Stimulated activated naive CD8-positive, alpha-beta T cell treated with anti-CD3 and anti-CD28 coated beads, Interleukin-15, Interleukin-2, amounts not matched to agents 100 ng/mL and 50 ng/mL, for 24 hours (primary cell): Measurements from ENCODE around the gene AICDA.
"Not testable (repeated sequence)": the region's sequence is repeated elsewhere in the genome, so short reads cannot be mapped to it uniquely, and the experiment has no call there.

Experiments used
- H3K27ac Mint-ChIP-seq: one replicate; pipeline ENCODE4 v1.8.0; 2021; ENCODE audit warnings: mild to moderate bottlenecking, mixed read lengths
- H3K27me3 Mint-ChIP-seq: one replicate; pipeline ENCODE4 v1.8.0; 2021; ENCODE audit warnings: mixed read lengths
- H3K36me3 Mint-ChIP-seq: one replicate; pipeline ENCODE4 v1.8.0; 2021; ENCODE audit warnings: low read depth, mixed read lengths
- H3K4me1 Mint-ChIP-seq: one replicate; pipeline ENCODE4 v1.8.0; 2021; ENCODE audit warnings: low read depth, mixed read lengths
- H3K4me3 Mint-ChIP-seq: one replicate; pipeline ENCODE4 v1.8.0; 2021; ENCODE audit warnings: mild to moderate bottlenecking, mixed read lengths
- H3K9me3 Mint-ChIP-seq: one replicate; pipeline ENCODE4 v1.8.0; 2021; ENCODE audit warnings: mixed read lengths

AICDA gene

DNA sequence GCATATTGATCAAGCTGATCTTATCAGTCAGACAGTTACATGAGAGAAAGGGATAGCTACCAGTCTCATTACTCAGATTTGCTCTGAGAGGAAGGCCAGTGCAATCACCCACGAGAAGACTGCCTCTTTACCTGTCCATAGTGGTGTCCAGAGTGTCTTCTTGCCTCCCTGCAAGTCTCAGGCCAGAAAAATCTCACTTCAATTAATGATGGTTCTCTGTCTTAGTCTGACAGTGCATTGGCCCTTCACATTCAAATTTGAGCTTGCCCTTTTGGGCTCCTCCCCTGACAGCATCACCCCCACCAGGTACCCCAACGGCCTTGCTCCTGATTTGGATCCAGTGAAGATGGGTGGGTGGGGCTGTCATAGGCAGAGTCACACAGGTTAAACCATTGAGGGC, at the start of gene AICDA:
Gene AICDA (minus strand): TSS at position 231 of the 400 bp plus-strand sequence. CDS start 92 bp downstream, at position 139.
- Mint-ChIP-seq H3K27me3 (no peaks in the 10 kb centered on the region), H3K27ac (no peak within 1 kb of the TSS), H3K4me1 (peaks cover 11% of the 10 kb centered on the region), H3K36me3 (no peaks in the 10 kb centered on the region), H3K9me3 (no peaks in the 10 kb centered on the region), H3K4me3 (no peak within 1 kb of the TSS)

DNA sequence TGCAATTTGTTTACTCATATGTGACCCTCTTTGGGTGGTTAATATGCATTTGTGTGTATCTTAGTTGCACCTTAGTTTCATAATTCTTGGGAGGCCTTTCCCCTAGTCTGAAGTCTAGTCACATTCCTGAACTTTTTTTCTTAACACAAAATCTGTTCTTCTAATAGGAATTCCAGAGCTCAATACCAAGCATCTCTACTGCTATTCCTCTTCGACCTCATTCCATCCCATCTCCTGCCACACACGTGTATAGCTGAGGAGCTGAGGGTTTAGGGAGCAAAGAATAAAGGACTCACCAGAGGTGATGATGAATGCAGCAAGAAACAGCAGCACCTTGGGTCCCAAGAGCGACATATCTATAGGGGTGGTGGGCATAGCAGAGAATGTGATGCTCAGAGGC, 49.1 kb upstream of the AICDA start:
- Mint-ChIP-seq H3K27ac (no peak overlapping the region), H3K4me3 (no peak overlapping the region), H3K27me3 (no peaks in the 10 kb centered on the region), H3K9me3 (no peaks in the 10 kb centered on the region), H3K4me1 (no peaks in the 10 kb centered on the region), H3K36me3 (no peaks in the 10 kb centered on the region)

DNA sequence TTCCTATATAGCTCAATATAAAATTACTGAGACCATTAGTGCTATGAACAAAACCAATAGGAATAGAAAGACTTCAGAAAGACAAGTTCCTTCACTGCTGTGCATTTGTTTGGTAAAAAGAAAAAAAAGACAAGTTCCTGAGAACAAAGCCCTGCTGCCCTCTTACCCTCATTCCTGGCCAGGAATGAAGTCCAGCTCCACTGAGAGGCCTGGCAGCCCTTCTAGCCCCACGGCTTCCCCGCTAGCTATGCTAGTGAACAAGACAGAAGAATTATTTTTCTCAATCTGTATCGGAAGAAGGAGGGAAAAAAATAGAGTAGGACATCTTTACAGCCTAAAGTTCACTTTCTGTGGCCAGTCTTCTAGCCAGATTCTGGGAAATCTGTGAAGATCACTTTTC, 48.4 kb upstream of the AICDA start:
- no peak overlapping the region for H3K4me3 Mint-ChIP-seq
- no peaks in the 10 kb centered on the region for H3K4me1 Mint-ChIP-seq
- H3K27me3 Mint-ChIP-seq = no peaks in the 10 kb centered on the region
- no peaks in the 10 kb centered on the region for H3K9me3 Mint-ChIP-seq
- H3K36me3 Mint-ChIP-seq = no peaks in the 10 kb centered on the region
- H3K27ac Mint-ChIP-seq = no peak overlapping the region

DNA sequence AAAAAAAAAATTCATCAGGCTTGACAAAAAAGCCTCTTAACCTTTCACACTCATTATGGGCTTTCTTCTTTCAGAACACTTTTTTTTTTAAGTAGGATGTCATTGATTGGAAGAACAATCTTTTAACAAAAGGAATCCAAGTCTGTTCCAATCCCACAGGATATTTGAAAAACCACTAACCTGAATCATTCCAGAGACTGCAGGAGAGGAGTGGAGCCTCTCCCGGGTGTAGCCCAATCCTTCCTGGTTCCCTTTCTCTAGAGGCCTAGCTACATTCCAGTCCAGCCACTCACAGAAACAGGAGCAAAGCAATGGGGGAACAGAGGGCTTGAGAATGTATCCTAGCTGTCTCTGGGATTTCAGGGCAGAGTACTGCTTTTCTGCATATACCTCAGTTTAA, 45.7 kb upstream of the AICDA start:
- Mint-ChIP-seq H3K36me3 (no peaks in the 10 kb centered on the region), H3K4me1 (no peaks in the 10 kb centered on the region), H3K4me3 (no peak overlapping the region), H3K9me3 (no peaks in the 10 kb centered on the region), H3K27ac (no peak overlapping the region), H3K27me3 (peaks cover 7% of the 10 kb centered on the region)

GRCh38 chr12:8655421-8655820, 42.8 kb upstream of the AICDA start:
- H3K9me3 Mint-ChIP-seq = no peaks in the 10 kb centered on the region
- H3K27me3 Mint-ChIP-seq = peaks cover 22% of the 10 kb centered on the region
- H3K27ac Mint-ChIP-seq = no peak overlapping the region
- no peak overlapping the region for H3K4me3 Mint-ChIP-seq
- no peaks in the 10 kb centered on the region for H3K4me1 Mint-ChIP-seq
- H3K36me3 Mint-ChIP-seq = no peaks in the 10 kb centered on the region

- peaks cover 29% of the 10 kb centered on the region for H3K27me3 Mint-ChIP-seq
- H3K4me3 Mint-ChIP-seq = peak overlapping the region; percentile 38
- H3K27ac Mint-ChIP-seq = peak overlapping the region; percentile 73
- H3K36me3 Mint-ChIP-seq = no peaks in the 10 kb centered on the region
- peaks cover 42% of the 10 kb centered on the region for H3K4me1 Mint-ChIP-seq
- no peaks in the 10 kb centered on the region for H3K9me3 Mint-ChIP-seq
Observed at GRCh38 chr12:8648576-8649205, 36.0 kb upstream of the AICDA start.

- peak overlapping the region; percentile 39 for H3K27ac Mint-ChIP-seq
- peaks cover 26% of the 10 kb centered on the region for H3K27me3 Mint-ChIP-seq
- no peaks in the 10 kb centered on the region for H3K9me3 Mint-ChIP-seq
- H3K4me1 Mint-ChIP-seq = peaks cover 45% of the 10 kb centered on the region
- no peaks in the 10 kb centered on the region for H3K36me3 Mint-ChIP-seq
- H3K4me3 Mint-ChIP-seq = no peak overlapping the region
Observed at GRCh38 chr12:8647968-8648367, 35.3 kb upstream of the AICDA start.

- H3K9me3 Mint-ChIP-seq = no peaks in the 10 kb centered on the region
- peaks cover 4% of the 10 kb centered on the region for H3K27me3 Mint-ChIP-seq
- H3K4me1 Mint-ChIP-seq = peaks cover 45% of the 10 kb centered on the region
Observed at GRCh38 chr12:8644345-8645248, 31.9 kb upstream of the AICDA start.

GRCh38 chr12:8642775-8643174, 30.1 kb upstream of the AICDA start:
- Mint-ChIP-seq H3K27ac (no peak overlapping the region), H3K36me3 (no peaks in the 10 kb centered on the region), H3K4me3 (no peak overlapping the region), H3K27me3 (no peaks in the 10 kb centered on the region), H3K4me1 (peaks cover 28% of the 10 kb centered on the region), H3K9me3 (no peaks in the 10 kb centered on the region)

More at GRCh38 chr12:8644345-8645248, 31.9 kb upstream of the AICDA start:
- H3K36me3 Mint-ChIP-seq = no peaks in the 10 kb centered on the region
- H3K4me3 Mint-ChIP-seq = peak overlapping the region; percentile 48
- peak overlapping the region; percentile 73 for H3K27ac Mint-ChIP-seq

- Mint-ChIP-seq H3K9me3 (no peaks in the 10 kb centered on the region), H3K4me1 (peaks cover 16% of the 10 kb centered on the region), H3K27me3 (no peaks in the 10 kb centered on the region), H3K27ac (no peak overlapping the region), H3K4me3 (no peak overlapping the region), H3K36me3 (no peaks in the 10 kb centered on the region)
Observed at GRCh38 chr12:8639936-8640335, 27.3 kb upstream of the AICDA start.

DNA sequence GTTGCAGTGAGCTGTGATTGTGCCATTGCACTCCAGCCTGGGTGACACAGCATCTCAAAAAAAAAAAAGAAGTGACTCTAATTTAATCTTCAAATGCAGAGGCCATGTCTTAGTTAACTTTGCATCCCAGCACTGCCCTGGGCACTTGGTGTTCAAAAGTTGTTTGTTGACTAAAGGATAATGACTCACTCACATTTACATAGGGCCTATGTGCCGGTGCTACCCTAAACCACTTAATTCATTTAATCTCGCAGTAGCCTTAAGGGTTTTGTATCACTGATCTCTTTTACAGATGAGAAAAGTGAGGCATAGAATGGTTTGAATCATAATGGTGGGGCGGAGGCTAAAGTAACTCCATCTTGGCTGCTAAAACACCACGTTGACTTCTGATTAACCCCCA, 26.3 kb upstream of the AICDA start:
- Mint-ChIP-seq H3K4me3 (no peak overlapping the region), H3K9me3 (no peaks in the 10 kb centered on the region), H3K27me3 (no peaks in the 10 kb centered on the region), H3K36me3 (no peaks in the 10 kb centered on the region), H3K27ac (no peak overlapping the region), H3K4me1 (peaks cover 6% of the 10 kb centered on the region)

DNA sequence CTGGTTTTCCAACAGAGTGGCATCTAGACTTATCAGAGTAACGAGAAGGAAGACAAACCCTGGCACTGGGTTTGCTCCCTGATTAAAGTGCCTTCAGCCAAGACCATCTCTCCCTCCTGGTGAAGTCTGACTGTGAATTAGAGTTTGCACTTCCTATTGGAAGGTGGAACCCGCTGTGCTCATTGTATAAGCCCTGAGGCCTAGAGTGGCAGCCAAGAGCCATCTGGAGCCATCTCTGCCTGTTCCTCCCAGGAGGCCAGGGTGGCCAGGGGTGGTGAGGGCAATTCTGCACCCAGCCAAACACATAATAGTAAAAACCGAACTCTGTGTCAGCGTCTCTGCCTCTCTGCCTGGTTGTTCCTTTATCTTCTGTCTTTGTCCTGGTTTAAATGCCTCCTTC, 25.0 kb upstream of the AICDA start:
- Mint-ChIP-seq H3K36me3 (no peaks in the 10 kb centered on the region), H3K9me3 (no peaks in the 10 kb centered on the region), H3K27ac (no peak overlapping the region), H3K4me3 (no peak overlapping the region), H3K27me3 (no peaks in the 10 kb centered on the region), H3K4me1 (no peaks in the 10 kb centered on the region)

- H3K4me3 Mint-ChIP-seq = no peak overlapping the region
- H3K27me3 Mint-ChIP-seq = no peaks in the 10 kb centered on the region
- H3K9me3 Mint-ChIP-seq = no peaks in the 10 kb centered on the region
- H3K27ac Mint-ChIP-seq = no peak overlapping the region
- no peaks in the 10 kb centered on the region for H3K4me1 Mint-ChIP-seq
- H3K36me3 Mint-ChIP-seq = no peaks in the 10 kb centered on the region
Observed at GRCh38 chr12:8637244-8637643, 24.6 kb upstream of the AICDA start.

GRCh38 chr12:8636581-8636980, 23.9 kb upstream of the AICDA start:
- no peak overlapping the region for H3K4me3 Mint-ChIP-seq
- H3K36me3 Mint-ChIP-seq = no peaks in the 10 kb centered on the region
- no peaks in the 10 kb centered on the region for H3K9me3 Mint-ChIP-seq
- H3K27me3 Mint-ChIP-seq = no peaks in the 10 kb centered on the region
- no peak overlapping the region for H3K27ac Mint-ChIP-seq
- no peaks in the 10 kb centered on the region for H3K4me1 Mint-ChIP-seq

DNA sequence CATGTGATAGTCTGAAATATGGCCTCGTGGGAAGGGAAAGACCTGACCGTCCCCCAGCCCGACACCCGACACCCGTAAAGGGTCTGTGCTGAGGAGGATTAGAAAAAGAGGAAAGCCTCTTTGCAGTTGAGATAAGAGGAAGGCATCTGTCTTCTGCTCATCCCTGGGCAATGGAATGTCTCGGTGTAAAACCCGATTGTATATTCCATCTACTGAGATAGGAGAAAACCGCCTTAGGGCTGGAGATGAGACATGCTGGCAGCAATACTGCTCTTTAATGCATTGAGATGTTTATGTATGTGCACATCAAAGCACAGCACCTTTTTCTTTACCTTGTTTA, 23.3 kb upstream of the AICDA start:
- H3K4me1 Mint-ChIP-seq, H3K4me3 Mint-ChIP-seq, H3K27me3 Mint-ChIP-seq, H3K36me3 Mint-ChIP-seq, H3K9me3 Mint-ChIP-seq, H3K27ac Mint-ChIP-seq: not testable (repeated sequence)
